Erythroblast (primary cell): ENCODE measurements around the gene COL13A1.

ENCODE experiments used
- DNase-seq, 2 experiments: peaks; one replicate each; lab custom pipeline; 2025; lab: John Stamatoyannopoulos, UW
- GATA1 ChIP-seq: IDR thresholded peaks from 2 replicates; pipeline ENCODE4 v1.6.1; 2011; ENCODE audit warnings: low read depth, mild to moderate bottlenecking, control low read depth, low read length, moderate library complexity
- POLR2A ChIP-seq: IDR thresholded peaks from 2 replicates; pipeline ENCODE4 v1.6.1; 2011; ENCODE audit warnings: mild to moderate bottlenecking, low read length

COL13A1 gene

GRCh38 chr10:69953851-69954250 lies 152.1 kb downstream of the COL13A1 start:
- TF ChIP-seq GATA1 (no peak), POLR2A (no peak)
- DNase-seq: no peak

GRCh38 chr10:69955211-69955805 lies 153.6 kb downstream of the COL13A1 start:
- DNase-seq: no peak
- TF ChIP-seq POLR2A: no peak
- TF ChIP-seq GATA1: no peak

GRCh38 chr10:69955897-69956740 lies 154.4 kb downstream of the COL13A1 start:
- TF ChIP-seq GATA1: no peak
- no peak for TF ChIP-seq POLR2A
- DNase-seq: no peak

- DNase-seq: no peak
- TF ChIP-seq GATA1 (no peak), POLR2A (no peak)
Measured at GRCh38 chr10:69956741-69957230, 155.1 kb downstream of the COL13A1 start.

GRCh38 chr10:69957241-69957885 lies 155.7 kb downstream of the COL13A1 start:
- DNase-seq: no peak
- TF ChIP-seq POLR2A (no peak), GATA1 (no peak)

- TF ChIP-seq POLR2A: no peak
- no peak for TF ChIP-seq GATA1
- peak; percentile 25 to 34 for DNase-seq
Measured at GRCh38 chr10:69957886-69958555, 156.3 kb downstream of the COL13A1 start.

GRCh38 chr10:69958556-69958902 lies 156.8 kb downstream of the COL13A1 start:
- TF ChIP-seq GATA1: no peak
- TF ChIP-seq POLR2A: no peak
- no peak for DNase-seq

GRCh38 chr10:69959911-69960310 lies 158.2 kb downstream of the COL13A1 start:
- no peak for DNase-seq
- TF ChIP-seq GATA1 (no peak), POLR2A (no peak)

GRCh38 chr10:69960606-69960987 lies 158.9 kb downstream of the COL13A1 start:
- TF ChIP-seq POLR2A (no peak), GATA1 (no peak)

GRCh38 chr10:69960988-69961880 lies 159.5 kb downstream of the COL13A1 start:
- DNase-seq: no peak
- TF ChIP-seq POLR2A (no peak), GATA1 (no peak)

More at GRCh38 chr10:69960606-69960987, 158.9 kb downstream of the COL13A1 start:
- DNase-seq: no peak

- TF ChIP-seq POLR2A (no peak), GATA1 (no peak)
- no peak for DNase-seq
Measured at GRCh38 chr10:69961881-69962745, 160.4 kb downstream of the COL13A1 start.

- TF ChIP-seq GATA1 (no peak), POLR2A (no peak)
- no peak for DNase-seq
Measured at GRCh38 chr10:69962746-69963135, 161.0 kb downstream of the COL13A1 start.
